ENCODE data around the gene LRRC59.
"Not testable (repeated sequence)": the region's sequence is repeated elsewhere in the genome, so short reads cannot be mapped to it uniquely, and the experiment has no call there.

The LRRC59 gene

DNA sequence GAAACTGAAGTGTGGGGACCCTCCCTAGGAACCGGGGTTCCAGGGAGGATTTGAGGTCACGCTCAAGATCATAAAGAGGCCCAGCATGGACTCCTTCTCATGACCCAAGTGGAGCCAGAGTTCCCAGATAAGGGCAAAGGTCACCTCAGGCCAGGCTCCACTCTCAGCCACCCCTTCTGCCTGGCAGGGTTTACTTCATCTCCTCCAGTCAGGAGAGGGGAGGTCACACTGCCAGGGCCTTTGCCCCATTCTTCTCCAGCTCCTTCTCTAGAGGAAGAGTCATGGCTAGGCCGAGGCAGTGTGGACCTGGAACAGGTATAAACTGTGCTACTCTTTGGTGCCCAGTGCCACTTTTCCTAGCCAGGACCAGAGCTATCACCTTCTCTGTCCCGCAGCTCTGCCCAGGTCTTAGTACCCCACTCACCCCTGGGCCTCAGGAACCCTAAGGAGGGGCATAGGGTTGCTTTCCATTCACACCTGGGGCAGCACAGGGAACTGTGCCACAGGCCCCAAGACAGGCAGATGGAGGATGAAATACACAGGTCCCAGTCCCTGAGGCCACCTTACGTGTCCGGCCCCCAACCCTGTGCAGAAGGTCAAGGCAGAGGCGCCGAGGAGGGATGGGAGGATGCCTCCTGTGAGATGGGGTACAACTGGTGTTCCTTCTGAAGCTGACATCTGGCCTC lies 27.8 kb upstream of the LRRC59 start:
- in situ Hi-C loops (cut with MboI; ENCODE audit: low sequenced_read_pairs) = no loop called here

DNA sequence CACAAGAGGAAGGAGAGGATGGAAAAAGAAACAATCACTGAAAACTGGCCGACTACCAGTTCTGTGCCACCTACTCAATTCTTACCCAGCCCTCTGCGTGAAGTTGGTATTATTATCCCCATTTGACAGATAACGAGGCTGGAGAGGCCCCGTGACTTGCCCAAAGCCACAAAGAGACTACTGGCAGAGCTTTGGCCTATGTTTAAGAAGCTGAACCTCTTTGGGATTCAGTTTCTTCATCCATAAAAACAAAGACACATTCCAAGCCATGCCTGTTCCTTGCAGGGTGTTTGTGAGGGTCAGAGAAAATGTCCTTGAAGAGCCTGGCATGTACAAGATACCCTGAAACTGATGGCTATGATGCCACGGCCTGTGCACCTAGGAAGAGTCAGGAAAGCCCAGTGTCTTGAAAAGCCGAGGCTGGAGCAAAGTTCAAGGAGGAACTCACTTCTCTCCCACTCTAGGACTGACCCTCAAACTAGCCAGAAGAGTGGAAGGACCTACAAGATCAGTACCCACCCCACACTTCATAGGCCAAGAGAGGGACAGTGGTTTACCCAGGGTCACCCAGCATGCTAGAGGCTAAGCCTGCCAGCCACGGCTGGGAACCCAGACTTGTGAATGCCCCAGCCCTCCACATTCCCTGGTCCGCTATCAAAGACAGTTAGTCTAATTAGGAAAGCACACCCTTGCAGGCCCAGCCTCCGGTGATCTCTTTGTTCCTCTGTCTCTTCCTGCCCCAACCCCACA lies 27.1 kb upstream of the LRRC59 start:
- in situ Hi-C loops (cut with MboI; ENCODE audit: low sequenced_read_pairs) = no loop called here

DNA sequence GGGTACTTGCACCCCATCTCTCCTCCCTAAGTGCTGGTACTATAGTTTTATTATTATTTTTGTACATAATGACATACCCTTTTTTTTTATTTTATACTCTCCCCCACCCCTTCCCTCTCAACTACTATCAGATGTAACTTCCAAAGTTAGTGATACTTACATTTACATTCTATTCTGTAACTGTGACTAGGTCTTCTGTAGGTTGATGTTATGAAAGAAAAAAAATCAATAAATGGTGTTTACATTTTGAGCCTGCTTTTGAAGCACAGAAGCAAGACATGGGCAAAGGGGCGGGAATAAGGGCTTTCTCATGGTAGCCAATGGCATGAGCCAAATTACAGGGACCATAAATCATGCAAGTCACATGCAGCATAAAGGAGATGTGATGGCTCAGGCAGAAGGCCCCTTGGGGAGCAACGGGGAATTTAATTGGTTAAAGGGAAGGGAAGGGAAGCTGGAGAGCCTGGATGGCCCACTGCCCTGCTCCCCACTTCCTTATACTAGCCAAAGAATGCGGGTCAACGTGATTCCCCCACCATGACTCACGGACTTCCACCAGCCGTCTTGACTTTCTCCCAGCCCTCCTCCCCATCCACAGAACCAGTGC lies 26.3 kb upstream of the LRRC59 start:
- in situ Hi-C loops (cut with MboI; ENCODE audit: low sequenced_read_pairs) = no loop called here

- in situ Hi-C loops (cut with MboI; ENCODE audit: low sequenced_read_pairs) = no loop called here
Measured at GRCh38 chr17:50422738-50423137, 25.4 kb upstream of the LRRC59 start.

DNA sequence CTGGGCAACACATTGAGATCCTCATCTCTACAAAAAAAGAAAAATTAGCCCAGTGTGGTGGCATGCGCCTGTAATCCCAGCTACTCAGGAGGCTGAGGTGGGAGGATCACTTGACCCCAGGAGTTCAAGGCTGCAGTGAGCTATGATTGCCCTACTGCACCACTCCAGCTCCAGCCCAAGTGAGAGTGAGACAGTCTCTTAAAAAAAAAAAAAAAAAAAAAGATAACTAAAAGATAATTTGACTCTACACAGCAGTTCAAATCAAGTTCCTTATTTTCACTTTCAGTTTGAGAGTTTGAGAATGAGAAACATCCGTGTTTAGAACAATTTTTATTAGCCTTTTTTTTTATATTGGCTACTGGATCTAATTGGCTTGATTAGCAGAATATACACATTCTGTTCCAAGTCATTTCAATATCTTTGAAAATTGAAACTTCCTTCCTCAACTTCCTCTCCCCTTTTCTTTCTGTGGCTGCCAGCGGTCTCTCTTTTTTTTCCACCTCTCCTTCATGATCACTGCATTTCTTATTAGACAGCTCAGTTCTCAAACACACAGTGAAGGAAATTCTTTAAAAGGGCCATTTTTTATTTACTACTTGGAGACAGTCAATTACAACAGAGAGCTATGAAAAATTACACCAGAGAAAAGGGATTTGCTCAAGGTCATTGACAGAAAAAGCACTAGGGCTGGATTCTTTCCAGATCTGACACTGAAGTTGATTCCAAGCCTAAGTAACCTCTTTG lies 24.2 kb upstream of the LRRC59 start:
- in situ Hi-C loops (cut with MboI; ENCODE audit: low sequenced_read_pairs) = no loop called here

GRCh38 chr17:50420419-50421112 lies 23.2 kb upstream of the LRRC59 start:
- in situ Hi-C loops (cut with MboI; ENCODE audit: low sequenced_read_pairs) = no loop called here

- in situ Hi-C loops (cut with MboI; ENCODE audit: low sequenced_read_pairs) = not testable (repeated sequence)
Measured at GRCh38 chr17:50419577-50419976, 22.3 kb upstream of the LRRC59 start.

DNA sequence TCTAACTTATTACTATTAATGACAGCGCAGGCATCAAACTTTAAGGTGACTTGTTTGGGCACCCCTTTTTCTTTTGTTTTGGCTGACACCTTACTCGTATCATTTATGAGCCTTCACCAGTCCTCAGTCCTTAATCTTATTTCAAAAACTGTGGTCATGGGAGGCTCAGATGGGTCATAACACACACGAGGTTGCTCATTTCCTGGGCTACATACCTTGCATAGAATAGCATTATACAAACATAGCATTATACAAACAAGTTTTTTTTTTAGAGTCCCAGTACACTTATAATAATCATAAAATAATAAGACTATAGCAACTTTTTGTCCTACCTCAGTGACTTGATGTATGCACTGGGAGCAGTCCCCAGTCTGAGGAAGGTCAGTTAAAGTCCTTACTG lies 17.5 kb upstream of the LRRC59 start:
- in situ Hi-C loops (cut with MboI; ENCODE audit: low sequenced_read_pairs) = no loop called here

GRCh38 chr17:50412188-50412732 lies 14.9 kb upstream of the LRRC59 start:
- in situ Hi-C loops (cut with MboI; ENCODE audit: low sequenced_read_pairs) = no loop called here

- in situ Hi-C loops (cut with MboI; ENCODE audit: low sequenced_read_pairs) = no loop called here
Measured at GRCh38 chr17:50407921-50408320, 10.6 kb upstream of the LRRC59 start.

GRCh38 chr17:50406578-50406977 lies 9.3 kb upstream of the LRRC59 start:
- in situ Hi-C loops (cut with MboI; ENCODE audit: low sequenced_read_pairs) = no loop called here

GRCh38 chr17:50405351-50405750 lies 8.0 kb upstream of the LRRC59 start:
- in situ Hi-C loops (cut with MboI; ENCODE audit: low sequenced_read_pairs) = not testable (repeated sequence)

DNA sequence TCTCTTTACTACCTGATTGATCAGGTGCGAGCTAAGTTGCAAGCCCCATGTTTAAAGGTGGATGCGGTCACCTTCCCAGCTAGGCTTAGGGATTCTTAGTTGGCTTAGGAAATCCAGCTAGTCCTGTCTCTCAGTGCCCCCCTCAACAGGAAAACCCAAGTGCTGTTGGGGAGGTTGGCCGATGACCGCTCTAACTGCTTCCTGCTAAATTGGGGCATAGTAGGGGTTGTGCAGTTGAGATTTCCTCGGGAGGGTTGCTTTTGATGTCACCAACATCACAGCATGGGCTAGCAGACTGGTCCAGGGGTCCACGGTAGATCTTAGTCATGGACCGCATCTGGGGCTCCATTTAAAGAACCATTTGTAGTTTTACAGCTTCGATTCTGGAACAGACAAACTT lies 2.3 kb upstream of the LRRC59 start:
- in situ Hi-C loops (cut with MboI; ENCODE audit: low sequenced_read_pairs) = not testable (repeated sequence)

GRCh38 chr17:50398672-50399071 lies 1.3 kb upstream of the LRRC59 start:
- in situ Hi-C loops (cut with MboI; ENCODE audit: low sequenced_read_pairs) = not testable (repeated sequence)

DNA sequence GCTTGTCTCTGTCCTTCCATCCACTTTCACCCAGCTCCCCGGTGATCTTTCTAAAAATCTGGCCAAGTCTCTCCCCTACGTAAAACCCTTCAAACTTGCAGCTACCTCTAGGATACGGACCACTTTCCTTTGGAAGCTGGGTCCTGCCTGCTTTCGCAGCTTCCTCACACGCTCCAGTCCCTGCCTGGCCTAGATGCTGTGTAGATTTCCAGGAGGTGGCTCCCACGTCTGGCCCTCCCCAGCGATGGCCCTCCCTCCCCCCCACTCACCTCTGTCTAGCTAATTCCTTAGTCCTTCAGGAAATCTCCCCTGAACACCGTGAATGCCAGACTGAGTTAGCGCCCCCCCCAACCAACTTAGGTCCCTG lies 579 bp upstream of the LRRC59 start:
- in situ Hi-C loops (cut with MboI; ENCODE audit: low sequenced_read_pairs) = no loop called here

DNA sequence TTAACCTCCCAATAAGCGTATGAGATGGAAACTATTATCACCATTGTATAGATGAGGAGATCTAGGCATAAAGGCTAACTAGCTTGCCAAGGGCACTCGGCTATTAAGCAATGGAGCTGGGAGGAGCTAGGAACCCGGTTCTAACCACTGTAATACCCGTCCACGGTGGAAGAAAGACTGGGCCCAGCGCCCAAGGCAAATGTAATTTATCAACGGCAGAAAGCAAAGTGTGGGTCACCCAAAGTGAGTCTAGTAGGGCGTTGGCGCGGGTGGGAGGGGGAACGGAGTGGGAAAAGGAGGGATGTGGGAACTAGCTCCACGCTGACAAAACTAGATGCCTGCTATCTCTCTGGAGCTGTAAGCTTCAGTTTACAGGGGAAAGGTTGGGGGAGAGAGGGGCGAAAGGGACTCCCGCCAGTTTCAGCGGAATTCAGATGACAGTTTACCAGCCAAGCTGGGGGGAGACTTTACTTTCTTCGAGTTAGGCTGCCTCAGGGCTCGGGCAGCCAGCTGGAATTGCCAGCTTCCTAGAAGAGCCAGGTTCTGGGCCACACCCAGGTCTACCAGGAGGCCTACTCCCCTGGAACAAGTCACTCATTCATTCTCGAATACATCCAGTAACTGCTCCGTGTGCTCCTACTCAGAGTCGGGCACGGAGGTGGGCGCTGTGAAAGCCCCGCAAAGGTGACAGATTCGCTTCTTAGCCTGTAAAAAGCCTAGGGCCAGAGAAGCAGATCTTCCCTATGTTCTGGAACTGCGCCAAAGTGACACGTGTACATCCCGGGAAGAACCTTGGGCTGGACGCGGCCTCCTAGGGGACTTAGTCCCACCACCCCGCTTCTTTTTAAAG lies 837 bp downstream of the LRRC59 start:
- in situ Hi-C loops (cut with MboI; ENCODE audit: low sequenced_read_pairs) = no loop called here

DNA sequence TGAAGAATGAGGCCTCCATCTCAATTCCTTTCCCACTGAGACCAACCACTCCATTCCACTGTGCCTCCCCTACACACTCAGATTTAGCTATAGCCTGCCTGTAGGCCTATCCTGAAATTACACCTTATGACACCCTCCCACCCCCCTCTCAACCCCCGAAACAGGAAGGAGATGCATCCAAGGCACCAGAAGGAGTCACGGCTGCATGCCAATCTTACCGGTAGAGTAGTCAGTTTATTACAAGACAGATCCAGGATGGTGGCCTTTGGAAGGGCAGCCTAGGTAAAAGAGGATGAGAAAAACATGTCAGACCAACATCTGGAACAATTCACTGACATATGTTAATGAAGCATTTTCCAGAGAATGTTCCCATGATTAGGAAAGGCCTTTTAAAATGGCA lies 2.6 kb downstream of the LRRC59 start:
- in situ Hi-C loops (cut with MboI; ENCODE audit: low sequenced_read_pairs) = no loop called here

DNA sequence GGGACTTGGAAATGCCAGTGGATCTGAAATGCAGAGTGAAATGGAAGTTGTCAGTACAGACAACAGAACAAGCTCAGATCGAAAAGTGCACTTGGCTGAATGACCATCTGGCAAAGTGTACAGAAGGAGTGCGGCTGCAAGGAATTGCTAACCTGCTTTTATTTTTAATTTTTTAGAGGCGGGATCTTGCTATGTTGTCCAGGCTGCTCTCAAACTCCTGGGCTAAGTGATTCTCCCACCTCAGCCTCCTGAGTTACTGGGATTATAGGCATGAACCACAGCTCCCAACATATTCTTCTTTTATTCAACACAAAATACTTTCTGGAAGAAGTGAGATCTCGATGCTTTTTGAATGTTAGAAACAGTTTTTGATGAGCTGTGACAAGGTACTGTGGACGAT lies 3.6 kb downstream of the LRRC59 start:
- in situ Hi-C loops (cut with MboI; ENCODE audit: low sequenced_read_pairs) = no loop called here

DNA sequence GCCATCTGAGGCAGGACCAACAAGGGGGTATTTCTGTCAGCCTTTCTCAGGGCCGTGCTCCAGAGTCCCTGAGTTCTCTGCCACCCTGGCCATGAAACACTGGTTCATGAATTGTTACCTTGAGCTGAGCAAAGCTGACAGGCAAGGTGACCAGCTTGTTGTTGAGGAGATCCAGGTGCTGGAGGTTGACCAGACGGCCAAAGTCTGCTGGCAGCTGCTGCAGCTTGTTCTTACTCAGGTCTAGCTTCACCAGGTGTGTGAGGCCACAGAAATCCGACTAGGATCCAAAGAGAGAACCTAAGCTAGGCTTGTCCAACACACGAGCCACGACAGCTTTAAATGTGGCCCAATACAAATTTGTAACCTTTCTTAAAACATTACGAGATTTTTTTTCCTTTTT lies 4.7 kb downstream of the LRRC59 start:
- in situ Hi-C loops (cut with MboI; ENCODE audit: low sequenced_read_pairs) = no loop called here

DNA sequence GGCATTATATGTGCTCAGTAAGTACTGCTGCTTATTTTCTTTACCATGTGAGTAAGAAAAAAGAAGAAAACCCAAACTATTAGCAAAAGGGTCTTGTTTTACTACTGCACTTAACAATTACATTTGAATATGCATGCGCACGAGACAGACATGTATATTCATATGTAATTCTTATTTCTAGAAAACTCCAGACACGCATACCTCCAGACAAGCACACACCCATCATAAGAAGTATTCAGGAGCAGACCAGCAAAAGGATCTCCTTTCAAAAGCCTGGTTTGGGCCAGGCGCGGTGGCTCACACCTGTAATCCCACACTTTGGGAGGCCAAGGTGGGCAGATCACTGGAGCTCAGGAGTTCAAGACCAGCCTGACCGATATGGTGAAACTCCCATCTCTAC lies 7.8 kb downstream of the LRRC59 start:
- in situ Hi-C loops (cut with MboI; ENCODE audit: low sequenced_read_pairs) = no loop called here

All from HL-60/S4 (cell line).